G401.6 (cell line): ENCODE data around the gene SPATA46.
"Not testable (repeated sequence)": the region's sequence is repeated elsewhere in the genome, so short reads cannot be mapped to it uniquely, and the experiment has no call there.

Experiments used
- FAIRE-seq: peaks from 2 replicates; lab custom pipeline; 2012; peaks lifted over from hg19 to GRCh38; lab: Jason Lieb, UNC

Gene SPATA46

DNA sequence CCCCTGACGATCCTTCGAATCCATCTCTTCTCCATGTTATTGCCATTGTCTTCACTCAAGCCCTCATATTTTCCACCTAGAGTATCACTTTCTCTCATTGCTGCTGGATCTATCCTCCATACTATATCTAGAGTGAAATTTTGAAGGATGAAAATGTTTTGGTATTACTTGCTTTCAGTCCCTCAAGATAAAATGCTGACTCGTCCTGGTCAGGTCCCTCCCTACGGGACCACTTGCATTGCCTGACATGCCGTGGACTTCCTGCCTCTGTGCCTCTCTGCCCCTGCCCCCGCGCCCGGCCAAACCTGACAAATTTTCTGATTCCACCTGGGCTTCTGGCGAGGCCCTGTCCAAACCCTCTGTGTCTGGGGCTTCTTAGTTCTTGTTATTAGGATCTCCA lies 23.6 kb downstream of the SPATA46 start:
- no peak for FAIRE-seq

DNA sequence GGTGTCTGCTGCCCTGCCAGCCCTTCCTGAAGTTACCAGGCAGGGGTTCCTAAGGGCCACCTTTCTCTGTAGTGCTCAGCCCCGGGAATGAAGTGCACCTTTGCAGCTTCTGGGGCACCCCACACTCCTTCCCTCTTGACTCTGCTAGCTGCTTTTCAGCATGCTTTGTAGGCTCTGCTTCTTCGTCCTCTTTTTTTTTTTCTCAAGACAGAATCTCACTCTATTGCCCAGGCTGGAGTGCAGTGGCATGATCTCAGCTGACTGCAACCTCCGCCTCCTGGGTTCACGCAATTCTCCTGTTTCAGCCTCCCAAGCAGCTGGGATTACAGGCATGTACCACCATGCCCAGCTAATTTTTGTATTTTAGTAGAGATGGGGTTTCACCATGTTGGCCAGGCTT lies 24.8 kb downstream of the SPATA46 start:
- not testable (repeated sequence) for FAIRE-seq

GRCh38 chr1:162351246-162351842 lies 25.3 kb downstream of the SPATA46 start:
- no peak for FAIRE-seq

DNA sequence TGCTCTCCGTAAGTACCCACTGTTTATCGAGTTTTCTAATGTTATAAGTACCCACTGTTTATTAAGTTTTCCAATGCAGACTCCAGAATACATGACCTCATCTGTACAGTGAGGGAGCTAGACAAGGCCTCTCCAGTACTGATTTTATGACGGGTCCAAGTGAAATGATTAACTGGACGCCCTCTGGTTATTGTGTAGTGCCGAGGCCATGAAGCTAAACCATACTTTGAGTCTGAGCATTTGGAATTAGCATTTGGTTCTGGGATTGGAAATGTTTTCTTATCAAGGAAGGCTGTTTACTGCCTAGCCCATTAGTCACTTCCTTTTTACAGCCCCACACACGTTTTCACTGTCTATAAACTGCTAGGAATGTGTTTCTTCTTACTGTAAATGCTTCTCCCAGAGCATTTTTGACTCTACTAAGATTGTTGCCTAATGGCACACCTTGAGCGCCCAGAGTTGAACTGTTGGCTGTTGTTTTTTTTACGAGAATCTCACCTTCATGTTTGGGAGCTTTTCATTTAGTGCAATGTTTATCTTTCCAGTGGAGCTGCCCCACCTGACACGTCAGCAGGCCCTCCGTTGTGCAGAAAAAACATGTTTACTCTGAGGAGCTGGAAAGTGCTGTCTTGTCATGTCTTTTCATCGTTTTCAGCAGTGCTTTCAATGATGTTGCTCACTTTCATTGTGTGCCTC lies 26.9 kb downstream of the SPATA46 start:
- FAIRE-seq = no peak

GRCh38 chr1:162347281-162347680 lies 29.4 kb downstream of the SPATA46 start:
- no peak for FAIRE-seq

DNA sequence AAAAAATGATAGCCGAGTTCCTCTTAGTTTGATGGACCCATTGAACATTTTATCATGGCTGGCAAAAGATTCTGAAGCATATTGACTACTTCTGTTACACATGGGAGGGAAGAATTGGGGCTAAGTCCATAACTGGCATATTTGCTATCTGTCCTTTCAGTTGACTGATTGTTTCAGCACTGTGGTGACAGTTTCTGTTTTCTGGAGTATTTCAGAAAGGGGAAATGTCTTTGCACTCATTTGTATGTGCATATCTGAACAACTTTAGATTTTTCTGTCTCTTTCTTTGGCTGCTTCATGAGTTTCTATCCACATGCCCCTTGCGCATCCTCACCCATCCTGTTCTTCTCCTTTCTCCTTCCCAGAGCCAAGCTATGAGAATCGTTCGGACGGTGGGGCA lies 33.2 kb downstream of the SPATA46 start:
- FAIRE-seq = no peak

- FAIRE-seq = no peak
Observed at GRCh38 chr1:162342452-162342983, 34.1 kb downstream of the SPATA46 start.

DNA sequence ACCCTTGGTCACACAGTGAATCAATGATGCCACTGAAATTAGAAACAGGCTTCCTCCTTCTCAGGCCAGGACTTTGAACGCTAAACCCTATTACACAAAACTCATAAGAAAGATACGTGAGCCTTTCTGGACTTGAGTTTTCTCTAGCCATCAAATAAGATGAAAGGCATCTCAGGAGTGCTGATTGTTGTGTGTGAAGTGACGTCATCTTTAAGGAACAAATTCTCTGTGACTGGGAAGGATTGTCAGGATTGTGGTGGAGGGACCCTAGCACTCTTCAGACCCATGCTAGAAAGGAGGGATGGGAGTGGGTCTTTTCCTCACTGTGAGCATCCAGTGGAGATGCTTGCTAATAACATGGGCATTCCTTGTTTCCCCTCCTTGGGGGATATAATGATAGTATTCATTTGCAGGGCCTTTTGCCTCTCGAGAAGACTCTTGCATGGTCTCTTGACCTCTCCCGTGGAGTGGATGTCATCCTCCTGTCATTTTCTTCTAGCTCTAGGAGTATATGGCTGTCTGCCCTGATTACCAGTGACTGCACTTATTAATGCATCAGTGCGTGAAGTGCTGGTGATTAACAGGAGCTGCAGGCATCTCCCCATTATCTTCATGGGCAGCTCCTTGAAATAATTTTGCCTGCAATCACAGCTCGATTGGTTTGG lies 39.9 kb downstream of the SPATA46 start:
- no peak for FAIRE-seq

DNA sequence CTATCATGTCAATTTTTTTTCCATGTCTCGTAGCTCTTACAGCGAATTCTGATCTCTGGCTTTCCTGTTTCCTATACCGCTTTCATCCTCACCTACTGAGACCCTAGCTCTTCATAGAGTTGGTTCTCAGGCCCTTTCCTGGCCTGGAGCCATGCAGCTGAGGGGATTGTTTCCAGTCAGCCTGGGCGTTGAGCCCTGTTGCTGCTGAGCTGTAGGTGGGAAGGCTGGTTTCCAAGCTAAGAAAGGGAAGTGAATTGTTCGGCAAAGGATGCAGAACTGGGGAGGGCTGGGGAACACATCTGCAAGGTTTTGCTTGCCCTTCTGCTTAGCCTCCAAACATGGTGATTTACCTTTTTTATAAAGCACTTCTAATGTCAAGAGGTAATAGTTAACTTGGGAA lies 41.5 kb downstream of the SPATA46 start:
- no peak for FAIRE-seq

GRCh38 chr1:162333991-162334390 lies 42.7 kb downstream of the SPATA46 start:
- FAIRE-seq = no peak

DNA sequence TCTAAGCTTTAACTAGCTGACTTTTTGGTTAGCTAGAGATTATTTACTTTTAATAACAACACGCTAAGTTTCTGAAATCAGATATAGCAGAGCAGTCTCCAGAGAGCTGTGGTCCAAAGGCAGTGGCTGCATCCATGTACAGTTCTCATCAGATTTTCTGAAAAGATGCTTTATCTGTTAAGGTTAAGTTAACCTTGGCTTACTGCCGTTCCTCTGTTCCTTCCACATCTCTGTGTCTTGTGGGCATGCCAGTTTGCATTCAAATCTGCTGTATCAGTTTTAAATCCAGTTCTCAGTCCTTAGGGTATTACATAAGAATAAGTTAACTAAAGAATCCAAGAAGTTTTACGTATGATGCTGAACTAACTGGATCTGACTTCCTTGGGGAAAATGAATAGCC lies 46.8 kb downstream of the SPATA46 start:
- FAIRE-seq = no peak

DNA sequence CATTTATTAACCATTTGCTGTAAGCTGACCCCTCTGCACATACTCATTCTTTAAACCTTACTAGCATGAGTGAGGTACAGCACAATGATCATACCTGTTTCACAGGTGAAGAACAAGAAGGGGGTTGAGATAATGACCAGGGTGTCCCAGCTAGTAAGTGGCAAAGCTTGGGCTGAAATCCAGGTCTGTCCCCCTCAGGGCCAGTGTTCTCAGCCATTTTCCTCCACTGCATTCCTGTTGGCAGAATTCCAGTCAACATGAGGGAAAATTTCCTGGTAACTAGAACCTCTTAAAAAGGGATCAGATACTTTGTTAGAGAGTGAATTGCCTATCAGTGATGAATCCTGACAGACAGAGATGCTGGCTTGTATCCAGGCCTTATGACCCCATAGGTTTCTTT lies 48.1 kb downstream of the SPATA46 start:
- FAIRE-seq = no peak

DNA sequence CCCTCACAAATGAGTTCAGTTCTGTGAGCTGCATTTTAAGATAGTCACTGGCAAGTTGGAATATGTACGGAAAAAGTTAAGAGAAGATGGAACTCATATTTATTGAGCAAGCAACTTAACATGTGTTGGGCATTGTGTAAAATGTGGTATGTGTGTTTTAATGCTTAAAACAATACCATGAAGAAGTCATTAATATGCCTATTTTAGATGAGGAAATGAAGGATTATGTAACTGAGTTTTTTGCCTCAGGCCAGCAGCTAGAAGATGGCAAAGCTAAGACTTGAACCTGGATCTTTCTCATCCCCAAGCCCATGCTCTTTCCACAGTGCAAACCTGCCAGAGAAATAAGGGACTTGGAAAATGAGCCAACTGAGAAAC lies 48.9 kb downstream of the SPATA46 start:
- no peak for FAIRE-seq

DNA sequence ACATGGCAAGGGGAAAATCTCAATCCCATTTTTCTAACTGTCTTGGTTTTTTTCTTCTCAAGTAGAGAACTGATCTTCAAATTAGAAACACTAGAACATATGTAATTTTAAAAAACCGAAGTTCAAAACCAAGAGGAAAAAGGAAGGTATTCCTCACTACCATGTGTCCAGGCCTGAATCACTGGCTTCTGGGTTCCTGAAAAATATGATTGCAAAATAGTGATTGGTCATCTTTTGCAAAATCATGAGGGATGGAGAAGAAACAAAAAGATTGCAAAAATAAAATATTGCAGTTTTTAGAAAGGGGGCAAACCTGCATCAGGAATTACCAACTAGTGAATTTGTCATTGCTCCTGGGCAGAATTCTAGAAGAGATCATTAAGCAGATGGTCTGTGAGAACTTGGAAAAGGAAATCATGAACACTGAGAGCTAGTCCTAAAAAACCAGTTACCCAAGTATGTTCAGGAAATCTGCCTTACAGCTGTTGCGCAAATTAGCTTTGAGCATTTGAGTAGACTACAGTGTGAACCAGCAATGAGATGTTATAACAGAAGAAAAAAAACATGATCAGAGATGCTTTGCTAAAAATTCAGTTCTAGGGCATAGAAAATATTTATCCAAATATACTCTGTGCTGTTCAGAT lies 49.4 kb downstream of the SPATA46 start:
- FAIRE-seq = no peak

DNA sequence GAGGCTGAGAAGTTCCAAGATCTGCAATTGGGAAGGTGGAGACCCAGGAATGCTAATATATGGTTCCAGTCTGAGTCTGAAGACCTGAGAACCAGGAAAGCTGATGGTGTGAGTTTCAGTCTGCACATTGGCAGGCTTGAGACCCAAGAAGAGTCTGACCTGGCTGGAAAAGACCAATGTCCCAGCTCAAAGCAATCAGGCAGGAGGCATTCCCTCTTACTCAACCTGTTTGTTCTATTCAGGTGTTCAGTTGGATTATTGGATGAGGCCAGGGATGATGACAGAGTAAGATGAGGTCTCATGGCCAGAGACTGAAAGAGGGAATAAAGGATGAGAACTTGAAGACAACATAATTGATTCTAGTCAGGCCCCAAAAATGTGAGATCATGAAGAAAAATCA lies 50.1 kb downstream of the SPATA46 start:
- FAIRE-seq = no peak

GRCh38 chr1:162324396-162324795 lies 52.3 kb downstream of the SPATA46 start:
- FAIRE-seq = no peak
